Mesothelial cell of epicardium (in vitro differentiated cells): ENCODE data around the gene ATP6V0E2. TPM values are rescaled to one million over a fixed set of nuclear protein-coding genes. Genes with fewer than 3 reads are reported as not detected.
A peak's percentile ranks its signal among the peaks of the same experiment; 100 is the strongest.

Experiments used
- DNase-seq, 2 experiments: peaks; one replicate each; pipeline ENCODE4 v3.0.0; 2021; ENCODE audit warnings: low spot score in 2 of 2; ENCODE audit not compliant: unreplicated experiment in 2 of 2
- H3K27ac Mint-ChIP-seq: 2 replicates; pipeline ENCODE4 v1.8.0; 2021; ENCODE audit warnings: mixed read lengths
- H3K27me3 Mint-ChIP-seq: 2 replicates; pipeline ENCODE4 v1.8.0; 2021; ENCODE audit warnings: low read depth, mixed read lengths
- H3K36me3 Mint-ChIP-seq: 2 replicates; pipeline ENCODE4 v1.8.0; 2021; ENCODE audit warnings: mixed read lengths
- H3K4me1 Mint-ChIP-seq: 2 replicates; pipeline ENCODE4 v1.8.0; 2021; ENCODE audit warnings: mixed read lengths
- H3K4me3 Mint-ChIP-seq: 2 replicates; pipeline ENCODE4 v1.8.0; 2021; ENCODE audit warnings: mild to moderate bottlenecking, moderate library complexity, mixed read lengths
- H3K9me3 Mint-ChIP-seq: 2 replicates; pipeline ENCODE4 v1.8.0; 2021; ENCODE audit warnings: mixed read lengths
- total RNA-seq: library from RNA; stranded (reverse); gene quantifications from 3 replicates; pipeline ENCODE4 v1.2.1, GENCODE V29; 2021
- TF ChIP-seq, protein P1 (sequence below): fragments of 200-600 bp; sonication (generic); IDR thresholded peaks from one replicate; pipeline ENCODE4 v1.5.0; 2021; ENCODE audit warnings: antibody characterized with exemption; ENCODE audit not compliant: unreplicated experiment

ATP6V0E2 gene
- total RNA-seq, 1 donor from 2014 or later, result 30.0 TPM

DNA sequence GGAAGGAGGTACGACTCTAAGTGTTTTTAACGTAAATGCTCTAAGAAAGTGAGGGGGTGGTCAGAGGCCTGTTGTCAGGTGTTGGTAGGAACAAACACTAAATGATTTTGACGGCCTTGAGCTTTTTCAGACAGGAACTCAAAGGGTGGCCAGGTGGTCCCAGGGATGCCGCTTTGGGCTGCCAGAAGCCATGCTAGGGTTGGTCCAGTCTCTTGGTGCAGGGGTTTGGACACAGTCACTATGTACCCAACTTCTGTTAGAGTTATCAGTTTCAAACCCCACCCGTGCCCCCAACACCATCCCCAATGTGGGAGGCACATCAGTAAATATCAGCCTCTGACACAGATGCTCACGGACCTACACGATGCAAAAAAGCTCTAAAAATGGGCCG is 9.3 kb downstream of the ATP6V0E2 start:
- peaks cover 2% of the 10 kb centered on the region for H3K4me1 Mint-ChIP-seq
- no peak overlapping the region for H3K27ac Mint-ChIP-seq
- DNase-seq, result no peak

DNA sequence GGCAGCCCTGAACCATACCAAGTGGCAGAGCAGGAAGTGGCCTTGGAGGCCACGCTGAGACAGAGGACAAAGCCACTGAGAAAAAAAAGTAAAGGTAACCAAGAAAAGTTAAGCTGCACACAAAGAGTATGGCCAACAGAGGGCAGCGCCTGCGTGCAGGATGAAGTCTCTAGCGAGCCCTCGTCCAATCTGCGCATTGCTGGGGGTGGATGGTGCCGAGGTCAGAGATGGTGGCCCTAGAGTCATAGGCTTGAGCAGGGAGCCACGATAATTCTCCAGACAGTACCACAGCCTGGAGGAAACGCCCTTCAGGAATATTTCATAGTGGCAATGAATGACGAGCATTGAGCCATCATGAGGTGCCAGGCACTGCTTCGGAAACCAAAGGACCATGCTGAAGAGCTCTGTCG is 9.7 kb downstream of the ATP6V0E2 start:
- H3K9me3 Mint-ChIP-seq, result no peaks in the 10 kb centered on the region
- no peak overlapping the region for H3K27ac Mint-ChIP-seq
- TF ChIP-seq, protein P1, sequence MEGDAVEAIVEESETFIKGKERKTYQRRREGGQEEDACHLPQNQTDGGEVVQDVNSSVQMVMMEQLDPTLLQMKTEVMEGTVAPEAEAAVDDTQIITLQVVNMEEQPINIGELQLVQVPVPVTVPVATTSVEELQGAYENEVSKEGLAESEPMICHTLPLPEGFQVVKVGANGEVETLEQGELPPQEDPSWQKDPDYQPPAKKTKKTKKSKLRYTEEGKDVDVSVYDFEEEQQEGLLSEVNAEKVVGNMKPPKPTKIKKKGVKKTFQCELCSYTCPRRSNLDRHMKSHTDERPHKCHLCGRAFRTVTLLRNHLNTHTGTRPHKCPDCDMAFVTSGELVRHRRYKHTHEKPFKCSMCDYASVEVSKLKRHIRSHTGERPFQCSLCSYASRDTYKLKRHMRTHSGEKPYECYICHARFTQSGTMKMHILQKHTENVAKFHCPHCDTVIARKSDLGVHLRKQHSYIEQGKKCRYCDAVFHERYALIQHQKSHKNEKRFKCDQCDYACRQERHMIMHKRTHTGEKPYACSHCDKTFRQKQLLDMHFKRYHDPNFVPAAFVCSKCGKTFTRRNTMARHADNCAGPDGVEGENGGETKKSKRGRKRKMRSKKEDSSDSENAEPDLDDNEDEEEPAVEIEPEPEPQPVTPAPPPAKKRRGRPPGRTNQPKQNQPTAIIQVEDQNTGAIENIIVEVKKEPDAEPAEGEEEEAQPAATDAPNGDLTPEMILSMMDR, result peak; percentile 57
- peaks cover 4% of the 10 kb centered on the region for H3K36me3 Mint-ChIP-seq
- peaks cover 2% of the 10 kb centered on the region for H3K4me1 Mint-ChIP-seq
- peaks cover 1% of the 10 kb centered on the region for H3K27me3 Mint-ChIP-seq
- DNase-seq, result no peak
- no peak overlapping the region for H3K4me3 Mint-ChIP-seq

More for the DNA sequence above, 9.3 kb downstream of the ATP6V0E2 start:
- peaks cover 1% of the 10 kb centered on the region for H3K27me3 Mint-ChIP-seq
- peaks cover 2% of the 10 kb centered on the region for H3K36me3 Mint-ChIP-seq
- no peak overlapping the region for H3K4me3 Mint-ChIP-seq
- H3K9me3 Mint-ChIP-seq, result no peaks in the 10 kb centered on the region
- TF ChIP-seq, protein P1, result no peak

DNA sequence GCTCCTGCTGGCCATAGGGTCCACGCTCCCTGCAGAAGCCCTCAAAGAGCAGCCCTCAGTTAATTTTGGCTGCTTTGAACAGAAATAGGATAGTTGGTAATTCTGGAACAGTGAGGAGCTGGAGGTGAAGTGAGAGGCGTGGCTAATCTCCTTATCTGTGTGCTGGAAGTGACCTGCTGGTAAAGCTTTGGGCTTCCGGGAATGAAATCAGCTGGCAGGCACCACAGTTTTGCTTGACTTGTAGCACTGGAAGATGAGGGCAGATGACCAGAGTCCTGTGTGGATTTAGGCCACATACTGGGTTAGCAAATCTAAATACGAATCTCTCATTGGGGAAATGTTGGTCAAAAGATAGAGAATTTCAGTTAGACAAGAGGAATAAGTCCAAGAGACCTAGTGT is 10.2 kb downstream of the ATP6V0E2 start:
- no peak overlapping the region for H3K4me3 Mint-ChIP-seq
- DNase-seq, result no peak

DNA sequence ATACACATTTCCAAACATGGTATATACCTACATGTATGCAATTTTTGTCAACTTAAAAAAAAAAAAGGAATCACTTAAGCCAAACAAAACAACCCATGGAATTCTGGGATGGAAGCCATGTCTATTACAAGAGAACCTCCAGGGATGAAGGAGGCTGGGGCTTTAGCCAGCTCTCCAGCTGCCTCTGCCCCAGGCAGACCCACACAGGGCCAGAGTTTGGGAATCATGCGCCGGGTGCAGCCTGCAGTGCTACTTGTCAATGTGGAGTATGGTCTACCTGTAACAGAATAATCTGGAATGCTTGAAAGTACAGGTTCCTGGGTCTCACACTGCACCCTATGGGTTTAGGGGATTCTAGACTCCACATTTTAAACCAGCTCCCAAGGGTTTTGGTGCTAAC is 10.8 kb downstream of the ATP6V0E2 start:
- Mint-ChIP-seq H3K4me1 (peaks cover 2% of the 10 kb centered on the region), H3K9me3 (no peaks in the 10 kb centered on the region), H3K27ac (no peak overlapping the region), H3K4me3 (no peak overlapping the region), H3K36me3 (peaks cover 5% of the 10 kb centered on the region), H3K27me3 (peaks cover 3% of the 10 kb centered on the region)
- no peak for DNase-seq
- TF ChIP-seq, protein P1, result no peak

More for the DNA sequence above, 10.2 kb downstream of the ATP6V0E2 start:
- no peaks in the 10 kb centered on the region for H3K9me3 Mint-ChIP-seq
- H3K27ac Mint-ChIP-seq, result no peak overlapping the region
- TF ChIP-seq, protein P1, result no peak
- H3K36me3 Mint-ChIP-seq, result peaks cover 5% of the 10 kb centered on the region
- peaks cover 2% of the 10 kb centered on the region for H3K27me3 Mint-ChIP-seq
- peaks cover 2% of the 10 kb centered on the region for H3K4me1 Mint-ChIP-seq

DNA sequence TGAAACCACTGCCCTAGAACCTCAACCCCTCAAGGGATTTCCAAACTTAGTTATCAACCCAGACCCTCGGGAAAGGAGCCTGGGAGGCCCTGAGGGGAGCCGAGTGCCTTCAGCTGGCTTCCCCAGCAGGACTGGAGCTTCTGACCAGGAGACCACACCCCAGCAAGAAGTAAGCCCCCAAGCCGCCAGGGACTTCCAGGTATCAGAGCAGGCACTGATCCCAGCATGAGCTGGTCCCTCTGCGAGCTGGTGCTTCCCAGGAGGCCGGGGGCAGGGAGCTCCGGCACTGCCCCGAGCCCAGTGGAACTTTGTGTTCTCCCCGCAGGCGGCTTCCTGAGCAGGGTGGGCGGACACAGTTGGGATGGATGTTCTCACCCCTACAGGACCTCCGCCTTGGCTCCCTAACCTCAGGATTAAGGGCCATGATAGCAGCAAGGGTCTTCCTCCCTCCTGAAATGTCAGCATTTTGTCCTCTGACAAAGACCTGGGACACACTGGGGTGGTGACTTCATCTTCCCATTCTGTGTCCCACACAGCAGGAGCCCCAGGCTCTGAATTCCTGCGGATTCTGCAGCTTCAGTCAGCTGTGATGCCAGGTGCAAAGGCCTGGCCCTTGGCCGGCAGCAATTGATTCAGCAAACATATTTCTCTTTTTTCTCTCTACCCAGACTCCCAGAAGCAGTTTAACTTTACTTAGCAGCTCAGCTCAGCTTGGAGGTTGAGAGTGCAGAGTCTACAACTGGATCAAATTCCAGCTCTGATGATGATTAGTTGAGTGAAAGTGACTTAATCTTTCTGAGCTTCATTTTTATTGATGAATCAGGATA is 11.6 kb downstream of the ATP6V0E2 start:
- Mint-ChIP-seq H3K27me3 (peaks cover 3% of the 10 kb centered on the region), H3K4me3 (no peak overlapping the region), H3K36me3 (peaks cover 5% of the 10 kb centered on the region), H3K27ac (no peak overlapping the region), H3K4me1 (peaks cover 2% of the 10 kb centered on the region), H3K9me3 (no peaks in the 10 kb centered on the region)
- TF ChIP-seq, protein P1, result no peak
- no peak for DNase-seq
